Measurements from ENCODE around the gene UPK3A. TPM values are rescaled to one million over a fixed set of nuclear protein-coding genes. Genes with fewer than 3 reads are reported as not detected.

UPK3A gene
- polyA plus RNA-seq, 1 of the 3 experiments (the other 2 are of a cell fraction) = not detected

DNA sequence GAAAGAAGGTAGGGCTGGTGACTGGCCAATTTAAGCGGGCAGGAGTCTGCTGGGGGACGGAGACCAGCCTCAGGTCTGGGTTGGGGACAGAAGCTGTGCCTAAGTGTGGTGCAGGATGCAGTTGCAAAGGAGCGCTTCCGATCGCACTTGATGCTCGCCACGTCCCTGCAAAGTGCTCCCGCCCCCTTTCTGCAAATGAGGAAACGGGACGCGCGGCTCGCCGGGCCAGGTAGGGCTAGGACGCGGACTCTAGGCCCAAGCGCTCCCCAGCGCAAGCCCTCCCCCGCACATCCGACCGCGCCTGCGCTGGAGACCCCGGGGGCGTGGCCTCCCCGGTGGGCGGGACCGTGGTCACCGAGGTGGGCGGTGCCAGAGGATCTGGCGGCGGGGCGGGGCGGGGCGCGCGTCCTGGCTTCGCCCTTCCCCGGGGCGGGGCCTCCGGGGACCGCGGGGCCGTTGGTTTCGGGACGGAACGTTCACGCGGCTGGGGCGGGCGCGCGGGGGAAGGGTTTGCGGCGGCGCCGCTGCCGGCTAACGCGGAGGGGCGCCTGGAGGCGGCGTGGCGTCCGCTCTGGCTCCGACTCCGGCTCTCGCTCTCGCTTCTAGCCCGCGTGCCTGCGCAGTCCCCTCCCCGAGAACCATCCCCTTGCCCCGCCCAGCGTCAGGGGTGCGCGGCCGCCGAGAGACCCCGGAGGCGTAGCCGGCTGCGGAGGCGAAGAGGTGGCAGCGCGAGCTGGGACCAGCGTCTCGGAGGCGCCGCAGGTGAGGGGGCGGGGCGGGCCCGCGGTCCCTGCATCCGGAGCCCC, 24.9 kb downstream of the UPK3A start, which contains the start of gene FAM118A:
FAM118A (plus strand) TSS at position 513 of the 806 bp plus-strand sequence. CDS start 12,446 bp downstream, outside the sequence.
- no peaks in the 10 kb centered on the region for H3F3A ChIP-seq (replicated peaks; ENCODE audit: insufficient read depth)
- peak within 1 kb of the TSS; percentile 84 for H3K9ac ChIP-seq
- WGBS (ENCODE audit: low lambda C conversion rate) = 16% methylated on average over 9 of the region's 95 CpGs
- no peaks in the 10 kb centered on the region for H3K9me2 ChIP-seq
- H3K9me3 ChIP-seq = no peaks in the 10 kb centered on the region
- H3K4me2 ChIP-seq = peak within 1 kb of the TSS; percentile 99
- ChIA-PET POLR2A (no interaction called here), CTCF (interaction anchor here (0.9 to 1.6 kb wide), 4 partner anchors 10 to 244 kb away, joined by 3 to 4 read pairs (median 3); no protein-coding TSS in a partner anchor)
- no peaks in the 10 kb centered on the region for H3K27me3 ChIP-seq (ENCODE audit: insufficient read depth)
- peaks cover 0 to 41% of the 10 kb centered on the region in 2 experiments; a peak in 2 of 4 replicates for H3K4me1 ChIP-seq (ENCODE audit: control insufficient read depth in 1 of 2, insufficient read depth in 2 of 2, low read depth in 1 of 2, low read length in 1 of 2)
- H4K20me1 ChIP-seq (ENCODE audit: insufficient read depth) = no peaks in the 10 kb centered on the region
- peak within 1 kb of the TSS; percentile 81 to 90 for H3K4me3 ChIP-seq (ENCODE audit: low read depth in 2 of 2, low read length in 1 of 2)
- peak within 1 kb of the TSS; percentile 53 to 80; a peak in 3 of 4 replicates for H3K27ac ChIP-seq (ENCODE audit: low read depth in 2 of 2, low read length in 1 of 2)
- H2AFZ ChIP-seq (ENCODE audit: low read depth) = peak within 1 kb of the TSS; percentile 98
- H3K36me3 ChIP-seq (replicated peaks in 1 of 2; ENCODE audit: control insufficient read depth in 1 of 2, insufficient read depth in 2 of 2, low read length in 1 of 2) = no peaks in the 10 kb centered on the region
- H3K79me2 ChIP-seq (ENCODE audit: insufficient read depth) = peaks cover 35% of the 10 kb centered on the region
- peak; percentile 99 for DNase-seq
- TF ChIP-seq GATA2 (CRISPR knock-in tag; IDR thresholded peaks at IDR 0.05) (no peak), RCOR1 (IDR thresholded peaks at IDR 0.05; ENCODE audit: low read length) (no peak; the same call in 1 of the 2 replicates), TAF1 (IDR thresholded peaks at IDR 0.05; ENCODE audit: borderline replicate concordance, low read depth, low read length) (peak; percentile 84), JUND (IDR thresholded peaks at IDR 0.05) (no peak), RXRA (IDR thresholded peaks at IDR 0.05; ENCODE audit: borderline replicate concordance, low read depth) (no peak), REST (IDR thresholded peaks at IDR 0.05; ENCODE audit: low read depth, low read length) (no peak; the same call in 1 of the 2 replicates), CHD2 (IDR thresholded peaks at IDR 0.05; ENCODE audit: low read length, partially characterized antibody) (no peak), ZBTB33 (IDR thresholded peaks at IDR 0.05; ENCODE audit: borderline replicate concordance, low read depth) (no peak), POLR2AphosphoS5 (IDR thresholded peaks at IDR 0.05; ENCODE audit: low read depth, low read length) (peak; percentile 82), GABPA (IDR thresholded peaks at IDR 0.05; ENCODE audit: low read depth) (peak; percentile 51), SIN3A (IDR thresholded peaks at IDR 0.05; ENCODE audit: borderline replicate concordance, low read depth, low read length) (no peak), FOXM1 (IDR thresholded peaks at IDR 0.05; ENCODE audit: low read depth) (no peak), NFIC (IDR thresholded peaks at IDR 0.05; ENCODE audit: borderline replicate concordance) (no peak), YY1 (IDR thresholded peaks at IDR 0.05; ENCODE audit: low read depth) (no peak), TCF12 (IDR thresholded peaks at IDR 0.05) (no peak; the same call in 1 of the 2 replicates), RFX5 (IDR thresholded peaks at IDR 0.05; ENCODE audit: low read length) (no peak), EZH2phosphoT487 (IDR thresholded peaks at IDR 0.05; ENCODE audit: borderline replicate concordance, low read depth) (no peak), TEAD4 (IDR thresholded peaks at IDR 0.05; ENCODE audit: borderline replicate concordance, insufficient read depth) (no peak), SMC3 (IDR thresholded peaks at IDR 0.05; ENCODE audit: low read depth, low read length) (no peak), USF2 (IDR thresholded peaks at IDR 0.05; ENCODE audit: borderline replicate concordance, low read depth, low read length) (no peak), MXI1 (IDR thresholded peaks at IDR 0.05; ENCODE audit: low read depth, low read length) (peak; percentile 85), NRF1 (IDR thresholded peaks at IDR 0.05; ENCODE audit: low read depth, low read length) (peak; percentile 86)
- TF ChIP-seq, protein P1, sequence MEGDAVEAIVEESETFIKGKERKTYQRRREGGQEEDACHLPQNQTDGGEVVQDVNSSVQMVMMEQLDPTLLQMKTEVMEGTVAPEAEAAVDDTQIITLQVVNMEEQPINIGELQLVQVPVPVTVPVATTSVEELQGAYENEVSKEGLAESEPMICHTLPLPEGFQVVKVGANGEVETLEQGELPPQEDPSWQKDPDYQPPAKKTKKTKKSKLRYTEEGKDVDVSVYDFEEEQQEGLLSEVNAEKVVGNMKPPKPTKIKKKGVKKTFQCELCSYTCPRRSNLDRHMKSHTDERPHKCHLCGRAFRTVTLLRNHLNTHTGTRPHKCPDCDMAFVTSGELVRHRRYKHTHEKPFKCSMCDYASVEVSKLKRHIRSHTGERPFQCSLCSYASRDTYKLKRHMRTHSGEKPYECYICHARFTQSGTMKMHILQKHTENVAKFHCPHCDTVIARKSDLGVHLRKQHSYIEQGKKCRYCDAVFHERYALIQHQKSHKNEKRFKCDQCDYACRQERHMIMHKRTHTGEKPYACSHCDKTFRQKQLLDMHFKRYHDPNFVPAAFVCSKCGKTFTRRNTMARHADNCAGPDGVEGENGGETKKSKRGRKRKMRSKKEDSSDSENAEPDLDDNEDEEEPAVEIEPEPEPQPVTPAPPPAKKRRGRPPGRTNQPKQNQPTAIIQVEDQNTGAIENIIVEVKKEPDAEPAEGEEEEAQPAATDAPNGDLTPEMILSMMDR (IDR thresholded peaks at IDR 0.05) = no peak
- TF ChIP-seq, protein P2, sequence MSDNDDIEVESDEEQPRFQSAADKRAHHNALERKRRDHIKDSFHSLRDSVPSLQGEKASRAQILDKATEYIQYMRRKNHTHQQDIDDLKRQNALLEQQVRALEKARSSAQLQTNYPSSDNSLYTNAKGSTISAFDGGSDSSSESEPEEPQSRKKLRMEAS (IDR thresholded peaks at IDR 0.05; ENCODE audit: low read depth) = peak; percentile 70; the same call in 1 of the 2 replicates

All from SK-N-SH (cell line).